Hematopoietic multipotent progenitor cell treated with erythropoietin and hydrocortisone succinate and interleukin-3 and kit ligand, for 17 days (in vitro differentiated cells): Measurements from ENCODE around the gene MYO19.

Experiments used
- DNase-seq: peaks from one replicate; pipeline ENCODE4 v3.0.0-alpha.2; 2015; ENCODE audit warnings: low spot score

Gene MYO19

GRCh38 chr17:36534840-36535668, at the start of gene MYO19, which contains the start of gene PIGW:
TSS of gene MYO19 (minus strand) at chr17:36534868. CDS start at chr17:36532538, 2,330 bp downstream.
TSS of gene PIGW (plus strand) at chr17:36534987. CDS start at chr17:36537102, 2,115 bp downstream.
- DNase-seq, result peak; percentile 77

GRCh38 chr17:36583787-36584186, 49.1 kb upstream of the MYO19 start:
- no peak for DNase-seq

GRCh38 chr17:36578671-36579070, 44.0 kb upstream of the MYO19 start:
- DNase-seq, result no peak

- DNase-seq, result no peak
Observed at GRCh38 chr17:36576793-36577192, 42.1 kb upstream of the MYO19 start.

- DNase-seq, result no peak
Observed at GRCh38 chr17:36575028-36575427, 40.4 kb upstream of the MYO19 start.

GRCh38 chr17:36566081-36566480, 31.4 kb upstream of the MYO19 start:
- DNase-seq, result no peak

GRCh38 chr17:36553459-36553858, 18.8 kb upstream of the MYO19 start:
- DNase-seq, result no peak

- no peak for DNase-seq
Observed at GRCh38 chr17:36550491-36551417, 16.1 kb upstream of the MYO19 start.

GRCh38 chr17:36547776-36548175, 13.1 kb upstream of the MYO19 start:
- DNase-seq, result no peak

GRCh38 chr17:36546418-36547093, 11.9 kb upstream of the MYO19 start:
- peak; percentile 28 for DNase-seq

GRCh38 chr17:36545465-36546417, 11.1 kb upstream of the MYO19 start:
- peak; percentile 95 for DNase-seq

GRCh38 chr17:36545077-36545464, 10.4 kb upstream of the MYO19 start:
- DNase-seq, result no peak

- peak; percentile 87 for DNase-seq
Observed at GRCh38 chr17:36544307-36545076, 9.8 kb upstream of the MYO19 start, which contains the start of gene GGNBP2. TSS of gene GGNBP2 (plus strand) at chr17:36544919. CDS start at chr17:36545725, 806 bp downstream.

- peak; percentile 61 for DNase-seq
Observed at GRCh38 chr17:36544044-36544306, 9.3 kb upstream of the MYO19 start.

GRCh38 chr17:36542755-36543154, 8.1 kb upstream of the MYO19 start:
- DNase-seq, result no peak

GRCh38 chr17:36540696-36541095, 6.0 kb upstream of the MYO19 start:
- DNase-seq, result no peak

GRCh38 chr17:36535669-36536081, 1.0 kb upstream of the MYO19 start:
- no peak for DNase-seq

- DNase-seq, result peak; percentile 45
Observed at GRCh38 chr17:36533935-36534839, 481 bp downstream of the MYO19 start.

GRCh38 chr17:36532435-36532975, 2.2 kb downstream of the MYO19 start:
- DNase-seq, result no peak
